Transverse colon (tissue), 3 donors: ENCODE measurements around the gene RNF145.

Experiments used
- CTCF ChIP-seq, 5 experiments: fragments of 200-600 bp in 3 of 5; fragments of 450-650 bp in 2 of 5; sonication (generic) in 3 of 5; IDR thresholded peaks; 1 replicate in 2 of 5; 2 replicates in 3 of 5; pipeline ENCODE4 v1.5.1; 2016 to 2017; ENCODE audit warnings: antibody characterized with exemption in 5 of 5, inconsistent platforms in 3 of 5, mild to moderate bottlenecking in 2 of 5, moderate library complexity in 1 of 5
- POLR2A ChIP-seq: fragments of 450-650 bp; IDR thresholded peaks from one replicate; pipeline ENCODE4 v1.6.1; 2016; ENCODE audit warnings: antibody characterized with exemption, mild to moderate bottlenecking, moderate library complexity

- no peak for TF ChIP-seq CTCF (IDR thresholded peaks at IDR 0.05)
- no peak for TF ChIP-seq POLR2A
Measured at GRCh38 chr5:159174511-159175168, 34.7 kb downstream of the RNF145 start.
